Measurements from ENCODE around the gene SPTLC1.

- TF ChIP-seq FOXA1 (IDR thresholded peaks at IDR 0.05) (no peak), ELF4 (IDR thresholded peaks at IDR 0.05) (no peak), ZNF384 (IDR thresholded peaks at IDR 0.05) (no peak), CTBP1 (IDR thresholded peaks at IDR 0.05; ENCODE audit: borderline replicate concordance) (no peak), FOXM1 (IDR thresholded peaks at IDR 0.05; ENCODE audit: borderline replicate concordance) (no peak), TARDBP (IDR thresholded peaks at IDR 0.05) (no peak), ARNT (IDR thresholded peaks at IDR 0.05) (no peak), BHLHE40 (IDR thresholded peaks at IDR 0.05; ENCODE audit: borderline replicate concordance) (no peak), PKNOX1 (IDR thresholded peaks at IDR 0.05) (no peak), NFRKB (IDR thresholded peaks at IDR 0.05) (no peak), SP1 (IDR thresholded peaks at IDR 0.05) (no peak), HDGF (IDR thresholded peaks at IDR 0.05; ENCODE audit: borderline replicate concordance) (no peak), SUZ12 (IDR thresholded peaks at IDR 0.05) (no peak)
These were observed 14.8 kb downstream of the SPTLC1 start for GRCh38 chr9:92100237-92100911.
